GM12878 (cell line): ENCODE measurements around the gene UQCRH.

Experiments
- CTCF ChIP-seq, 3 experiments: IDR thresholded peaks in 2 of 3; conservative IDR thresholded peaks in 1 of 3; 2 replicates each; pipeline ENCODE4 v1.5.1; 2011; ENCODE audit warnings: low read depth in 3 of 3, low read length in 3 of 3, mild to moderate bottlenecking in 3 of 3, control low read depth in 2 of 3, moderate library complexity in 2 of 3, inconsistent platforms in 1 of 3, mixed read lengths in 1 of 3; ENCODE audit not compliant: control insufficient read depth in 2 of 3, insufficient read depth in 1 of 3; ENCODE audit errors: extremely low read depth in 1 of 3
- POLR2AphosphoS5 ChIP-seq: IDR thresholded peaks from 2 replicates; pipeline ENCODE4 v1.6.1; 2011; ENCODE audit warnings: mild to moderate bottlenecking, low read length, inconsistent platforms
- SP1 ChIP-seq: IDR thresholded peaks from one replicate; pipeline ENCODE4 v1.6.1; 2011; ENCODE audit warnings: low read depth, low read length
- SRF ChIP-seq, 2 experiments: IDR thresholded peaks; 2 replicates each; pipeline ENCODE4 v1.6.1; 2011; ENCODE audit warnings: low read depth in 2 of 2, low read length in 2 of 2, mild to moderate bottlenecking in 1 of 2, moderate library complexity in 1 of 2
- YBX1 ChIP-seq: fragments of 450-650 bp; IDR thresholded peaks from 2 replicates; pipeline ENCODE4 v1.6.1; 2016; ENCODE audit warnings: antibody characterized with exemption

DNA sequence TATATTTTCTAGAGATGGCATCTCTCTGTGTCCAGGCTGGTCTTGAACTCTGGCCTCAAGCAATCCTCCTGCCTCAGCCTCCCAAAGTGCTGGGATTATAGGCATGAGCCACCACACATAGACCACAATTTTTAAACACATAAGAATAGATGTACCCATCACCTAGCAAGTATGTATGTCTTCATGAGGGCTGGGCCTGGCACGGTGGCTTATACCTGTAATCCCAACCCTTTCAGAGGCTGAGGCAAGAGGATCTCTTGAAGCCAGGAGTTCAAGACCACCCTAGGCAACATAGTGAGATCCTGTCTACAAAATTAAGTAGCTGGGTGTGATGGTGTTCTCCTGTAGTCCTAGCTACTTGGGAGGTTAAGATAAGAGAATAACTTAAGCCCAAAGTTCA lies 13.8 kb downstream of the UQCRH start:
- no peak for TF ChIP-seq SRF (IDR thresholded peaks at IDR 0.05; ENCODE audit: low read depth in 2 of 2, low read length in 2 of 2)
- no peak for TF ChIP-seq YBX1
- TF ChIP-seq POLR2AphosphoS5: no peak
- no peak for TF ChIP-seq SP1
- TF ChIP-seq CTCF (IDR thresholded peaks at IDR 0.05 in 2 of 3, conservative IDR thresholded peaks at IDR 0.05 in 1 of 3; ENCODE audit: control insufficient read depth in 2 of 3, extremely low read depth in 1 of 3, insufficient read depth in 1 of 3, low read depth in 3 of 3, low read length in 3 of 3): no peak
